OCI-LY7 (cell line): ENCODE results near the gene STRADA.

Experiments used
- EZH2phosphoT487 ChIP-seq: fragments of 200-600 bp; sonication (generic); IDR thresholded peaks from 2 replicates; pipeline ENCODE4 v1.6.1; 2018; ENCODE audit warnings: low read depth, borderline replicate concordance, mild to moderate bottlenecking, mixed run types, antibody characterized with exemption, low read length, moderate library complexity, mixed read lengths
- TF ChIP-seq, protein P1 (sequence below): fragments of 200-600 bp; sonication (generic); conservative IDR thresholded peaks from 2 replicates; pipeline ENCODE4 v1.5.1; 2014; ENCODE audit warnings: mild to moderate bottlenecking, antibody characterized with exemption, low read length, moderate library complexity, mixed read lengths

DNA sequence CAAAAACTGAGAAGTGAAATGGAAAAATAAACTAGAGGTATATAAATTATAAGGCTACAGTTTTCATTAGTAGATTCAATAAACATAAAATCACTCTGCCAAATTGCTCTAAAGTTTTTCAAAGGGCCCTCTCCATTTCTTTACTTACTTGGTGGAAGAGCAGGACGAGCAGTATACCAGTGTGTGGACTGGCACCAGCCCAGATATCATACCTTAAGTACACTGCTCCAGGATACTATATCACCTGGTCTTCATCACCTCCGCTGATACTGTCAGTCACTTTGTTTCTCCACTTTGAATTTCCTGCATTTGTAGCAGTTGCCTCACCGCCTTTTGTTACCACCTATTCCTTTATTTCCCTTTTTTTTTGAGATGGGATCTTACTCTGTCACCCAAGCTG is 81.7 kb downstream of the STRADA start:
- TF ChIP-seq, protein P1, sequence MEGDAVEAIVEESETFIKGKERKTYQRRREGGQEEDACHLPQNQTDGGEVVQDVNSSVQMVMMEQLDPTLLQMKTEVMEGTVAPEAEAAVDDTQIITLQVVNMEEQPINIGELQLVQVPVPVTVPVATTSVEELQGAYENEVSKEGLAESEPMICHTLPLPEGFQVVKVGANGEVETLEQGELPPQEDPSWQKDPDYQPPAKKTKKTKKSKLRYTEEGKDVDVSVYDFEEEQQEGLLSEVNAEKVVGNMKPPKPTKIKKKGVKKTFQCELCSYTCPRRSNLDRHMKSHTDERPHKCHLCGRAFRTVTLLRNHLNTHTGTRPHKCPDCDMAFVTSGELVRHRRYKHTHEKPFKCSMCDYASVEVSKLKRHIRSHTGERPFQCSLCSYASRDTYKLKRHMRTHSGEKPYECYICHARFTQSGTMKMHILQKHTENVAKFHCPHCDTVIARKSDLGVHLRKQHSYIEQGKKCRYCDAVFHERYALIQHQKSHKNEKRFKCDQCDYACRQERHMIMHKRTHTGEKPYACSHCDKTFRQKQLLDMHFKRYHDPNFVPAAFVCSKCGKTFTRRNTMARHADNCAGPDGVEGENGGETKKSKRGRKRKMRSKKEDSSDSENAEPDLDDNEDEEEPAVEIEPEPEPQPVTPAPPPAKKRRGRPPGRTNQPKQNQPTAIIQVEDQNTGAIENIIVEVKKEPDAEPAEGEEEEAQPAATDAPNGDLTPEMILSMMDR: no peak
- TF ChIP-seq EZH2phosphoT487: no peak
